Measurements from ENCODE around the gene EOLA2.
A peak's percentile ranks its signal among the peaks of the same experiment; 100 is the strongest.
"Not testable (repeated sequence)": the region's sequence is repeated elsewhere in the genome, so short reads cannot be mapped to it uniquely, and the experiment has no call there.

EOLA2 gene

GRCh38 chrX:149948016-149948415 lies 9.7 kb upstream of the EOLA2 start:
- Mint-ChIP-seq H3K27ac (peak overlapping the region; percentile 90 to 94 (median 92)), H3K4me3 (no peak overlapping the region), H3K9me3 (peaks cover 4% of the 10 kb centered on the region), H3K4me1 (peaks cover 17% of the 10 kb centered on the region), H3K36me3 (ENCODE audit: low read depth) (peaks cover 3% of the 10 kb centered on the region), H3K27me3 (ENCODE audit: low read depth) (no peaks in the 10 kb centered on the region)
- no peak for TF ChIP-seq CTCF (IDR thresholded peaks at IDR 0.05; ENCODE audit: unreplicated experiment in 3 of 3)

- Mint-ChIP-seq H3K4me1 (peaks cover 17% of the 10 kb centered on the region), H3K27ac (peak overlapping the region in 2 of 3 experiments; percentile 66 to 94)
- H3K36me3 Mint-ChIP-seq (ENCODE audit: low read depth); H3K27me3 Mint-ChIP-seq (ENCODE audit: low read depth); H3K9me3 Mint-ChIP-seq; H3K4me3 Mint-ChIP-seq: not testable (repeated sequence)
These were observed 8.6 kb upstream of the EOLA2 start for GRCh38 chrX:149946932-149947331.

- not testable (repeated sequence) for H3K4me3 Mint-ChIP-seq; H3K36me3 Mint-ChIP-seq (ENCODE audit: low read depth); H3K9me3 Mint-ChIP-seq; H3K27ac Mint-ChIP-seq; H3K27me3 Mint-ChIP-seq (ENCODE audit: low read depth)
- peaks cover 16% of the 10 kb centered on the region for H3K4me1 Mint-ChIP-seq
These were observed 7.5 kb upstream of the EOLA2 start for GRCh38 chrX:149945820-149946219.

- H3K4me1 Mint-ChIP-seq; H3K27me3 Mint-ChIP-seq (ENCODE audit: low read depth); H3K4me3 Mint-ChIP-seq; H3K9me3 Mint-ChIP-seq; H3K36me3 Mint-ChIP-seq (ENCODE audit: low read depth); H3K27ac Mint-ChIP-seq: not testable (repeated sequence)
These were observed 6.9 kb upstream of the EOLA2 start for GRCh38 chrX:149945087-149945670.

- not testable (repeated sequence) for H3K27me3 Mint-ChIP-seq (ENCODE audit: low read depth); H3K4me1 Mint-ChIP-seq; H3K36me3 Mint-ChIP-seq (ENCODE audit: low read depth); H3K9me3 Mint-ChIP-seq
- TF ChIP-seq CTCF (IDR thresholded peaks at IDR 0.05; ENCODE audit: unreplicated experiment in 3 of 3): peak; percentile 50 to 55 (median 52)
- Mint-ChIP-seq H3K27ac (peak overlapping the region; percentile 98 to 100 (median 99)), H3K4me3 (peak overlapping the region; percentile 92 to 94 (median 92))
These were observed 2.4 kb upstream of the EOLA2 start for GRCh38 chrX:149940674-149941024.

- H3K4me1 Mint-ChIP-seq: no peaks in the 10 kb centered on the region
- H3K9me3 Mint-ChIP-seq: peaks cover 4% of the 10 kb centered on the region
- peak overlapping the region; percentile 92 to 94 (median 92) for H3K4me3 Mint-ChIP-seq
- H3K27me3 Mint-ChIP-seq (ENCODE audit: low read depth): no peaks in the 10 kb centered on the region
- H3K27ac Mint-ChIP-seq: peak overlapping the region; percentile 98 to 100 (median 99)
- peaks cover 3% of the 10 kb centered on the region for H3K36me3 Mint-ChIP-seq (ENCODE audit: low read depth)
- TF ChIP-seq CTCF (IDR thresholded peaks at IDR 0.05; ENCODE audit: unreplicated experiment in 3 of 3): no peak
These were observed 1.8 kb upstream of the EOLA2 start for GRCh38 chrX:149939905-149940673.

- H3K27ac Mint-ChIP-seq: peak overlapping the region; percentile 98 to 100 (median 99)
- H3K4me3 Mint-ChIP-seq: peak overlapping the region; percentile 92 to 94 (median 92)
- H3K36me3 Mint-ChIP-seq (ENCODE audit: low read depth): peaks cover under 1% of the 10 kb centered on the region
- H3K9me3 Mint-ChIP-seq: peaks cover 4% of the 10 kb centered on the region
- no peak for TF ChIP-seq CTCF (IDR thresholded peaks at IDR 0.05; ENCODE audit: unreplicated experiment in 3 of 3)
- no peaks in the 10 kb centered on the region for H3K4me1 Mint-ChIP-seq
- H3K27me3 Mint-ChIP-seq (ENCODE audit: low read depth): no peaks in the 10 kb centered on the region
These were observed 1.3 kb upstream of the EOLA2 start for GRCh38 chrX:149939655-149939904.

Data from nephron (organoid).